Measurements from ENCODE around the gene RBM33.

GRCh38 chr7:155619634-155620271 lies 24.7 kb upstream of the RBM33 start:
- TF ChIP-seq, protein P1, sequence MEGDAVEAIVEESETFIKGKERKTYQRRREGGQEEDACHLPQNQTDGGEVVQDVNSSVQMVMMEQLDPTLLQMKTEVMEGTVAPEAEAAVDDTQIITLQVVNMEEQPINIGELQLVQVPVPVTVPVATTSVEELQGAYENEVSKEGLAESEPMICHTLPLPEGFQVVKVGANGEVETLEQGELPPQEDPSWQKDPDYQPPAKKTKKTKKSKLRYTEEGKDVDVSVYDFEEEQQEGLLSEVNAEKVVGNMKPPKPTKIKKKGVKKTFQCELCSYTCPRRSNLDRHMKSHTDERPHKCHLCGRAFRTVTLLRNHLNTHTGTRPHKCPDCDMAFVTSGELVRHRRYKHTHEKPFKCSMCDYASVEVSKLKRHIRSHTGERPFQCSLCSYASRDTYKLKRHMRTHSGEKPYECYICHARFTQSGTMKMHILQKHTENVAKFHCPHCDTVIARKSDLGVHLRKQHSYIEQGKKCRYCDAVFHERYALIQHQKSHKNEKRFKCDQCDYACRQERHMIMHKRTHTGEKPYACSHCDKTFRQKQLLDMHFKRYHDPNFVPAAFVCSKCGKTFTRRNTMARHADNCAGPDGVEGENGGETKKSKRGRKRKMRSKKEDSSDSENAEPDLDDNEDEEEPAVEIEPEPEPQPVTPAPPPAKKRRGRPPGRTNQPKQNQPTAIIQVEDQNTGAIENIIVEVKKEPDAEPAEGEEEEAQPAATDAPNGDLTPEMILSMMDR (IDR thresholded peaks at IDR 0.05): no peak
- TF ChIP-seq POLR2A (IDR thresholded peaks at IDR 0.05): no peak
